Heart left ventricle (tissue), 13 donors: ENCODE measurements around the gene CLINT1.

Experiments
- POLR2A ChIP-seq, 2 donors: fragments of 450-650 bp; IDR thresholded peaks; one replicate each; pipeline ENCODE4 v1.6.1; 2017; ENCODE audit warnings: antibody characterized with exemption in 2 of 2, mild to moderate bottlenecking in 2 of 2, moderate library complexity in 2 of 2
- TF ChIP-seq, protein P1 (sequence below), 12 donors: fragments of 200-600 bp; sonication (generic) in 4 of 12; IDR thresholded peaks; one replicate each; pipeline versions ENCODE4 v1.5.0 to v1.8.0; 2018 to 2022; ENCODE audit warnings: antibody characterized with exemption in 12 of 12, mild to moderate bottlenecking in 5 of 12
- donor health status: ischemic (EF 13 %, LVEDD 7.1; RV severe dilation, severe dysfunction).
- donor health status: DM: no; HTN: yes; CAD: no.
- donor health status: DM: no; HTN: no; CAD: no.
- donor health status: ischemic (EF 25% LVEDD 6.9; RV normal size, moderate dysfunction).
- donor health status: ischemic (EF 25% LVEDD 5.7; RV mildly dilated, moderate dysfunction).
- donor health status: ischemic (EF 35%, LVEDD 5.7; RV mildly dilated, moderate dysfunction).
- donor health status: nonischemic (EF 11% LVEDD 7.7; RV severe dilation, severe dysfunction).
- donor health status: DM: yes; HTN: yes; CAD: no.
- donor health status: PGD.
- donor health status: ischemic (EF 29% LVEDD 5.4; RV normal size, mild dysfunction).
- donor health status: nonischemic (EF 23%, LVEDD 6.1; RV moderate dilation, normal function).

- TF ChIP-seq, protein P1, sequence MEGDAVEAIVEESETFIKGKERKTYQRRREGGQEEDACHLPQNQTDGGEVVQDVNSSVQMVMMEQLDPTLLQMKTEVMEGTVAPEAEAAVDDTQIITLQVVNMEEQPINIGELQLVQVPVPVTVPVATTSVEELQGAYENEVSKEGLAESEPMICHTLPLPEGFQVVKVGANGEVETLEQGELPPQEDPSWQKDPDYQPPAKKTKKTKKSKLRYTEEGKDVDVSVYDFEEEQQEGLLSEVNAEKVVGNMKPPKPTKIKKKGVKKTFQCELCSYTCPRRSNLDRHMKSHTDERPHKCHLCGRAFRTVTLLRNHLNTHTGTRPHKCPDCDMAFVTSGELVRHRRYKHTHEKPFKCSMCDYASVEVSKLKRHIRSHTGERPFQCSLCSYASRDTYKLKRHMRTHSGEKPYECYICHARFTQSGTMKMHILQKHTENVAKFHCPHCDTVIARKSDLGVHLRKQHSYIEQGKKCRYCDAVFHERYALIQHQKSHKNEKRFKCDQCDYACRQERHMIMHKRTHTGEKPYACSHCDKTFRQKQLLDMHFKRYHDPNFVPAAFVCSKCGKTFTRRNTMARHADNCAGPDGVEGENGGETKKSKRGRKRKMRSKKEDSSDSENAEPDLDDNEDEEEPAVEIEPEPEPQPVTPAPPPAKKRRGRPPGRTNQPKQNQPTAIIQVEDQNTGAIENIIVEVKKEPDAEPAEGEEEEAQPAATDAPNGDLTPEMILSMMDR (IDR thresholded peaks at IDR 0.05) = peak in 1 of 12 donors; percentile 12
- peak in 1 of 2 donors; percentile 82 for TF ChIP-seq POLR2A (IDR thresholded peaks at IDR 0.05)
Observed at GRCh38 chr5:157858527-157859226, at the start of gene CLINT1.
